Glutamatergic neuron (in vitro differentiated cells): ENCODE results near the gene CNIH4. TPM values are rescaled to one million over a fixed set of nuclear protein-coding genes. Genes with fewer than 3 reads are reported as not detected.
A peak's percentile ranks its signal among the peaks of the same experiment; 100 is the strongest.
"Not testable (repeated sequence)": the region's sequence is repeated elsewhere in the genome, so short reads cannot be mapped to it uniquely, and the experiment has no call there.

Experiments
- DNase-seq: peaks from one replicate; pipeline ENCODE4 v3.0.0; 2022
- H3K27ac Mint-ChIP-seq: one replicate; pipeline ENCODE4 v1.8.0; 2020; ENCODE audit warnings: mild to moderate bottlenecking, mixed read lengths, inconsistent platforms; ENCODE audit not compliant: unreplicated experiment
- H3K27me3 Mint-ChIP-seq: one replicate; pipeline ENCODE4 v1.8.0; 2020; ENCODE audit warnings: mild to moderate bottlenecking, moderate library complexity, mixed read lengths, inconsistent platforms; ENCODE audit not compliant: unreplicated experiment
- H3K36me3 Mint-ChIP-seq: one replicate; pipeline ENCODE4 v1.8.0; 2020; ENCODE audit warnings: mild to moderate bottlenecking, mixed read lengths, inconsistent platforms; ENCODE audit not compliant: unreplicated experiment
- H3K4me1 Mint-ChIP-seq: one replicate; pipeline ENCODE4 v1.8.0; 2020; ENCODE audit warnings: mild to moderate bottlenecking, low read depth, mixed read lengths, inconsistent platforms; ENCODE audit not compliant: unreplicated experiment
- H3K4me3 Mint-ChIP-seq: one replicate; pipeline ENCODE4 v1.8.0; 2020; ENCODE audit warnings: mild to moderate bottlenecking, mixed read lengths, inconsistent platforms; ENCODE audit not compliant: unreplicated experiment
- H3K9me3 Mint-ChIP-seq: one replicate; pipeline ENCODE4 v1.8.0; 2020; ENCODE audit warnings: mild to moderate bottlenecking, moderate library complexity, mixed read lengths, inconsistent platforms; ENCODE audit not compliant: unreplicated experiment
- long read RNA-seq: library from polyadenylated mRNA; unstranded; transcript quantifications from one replicate; pipeline ENCODE4 v2.0.0, GENCODE V29; 2020; ENCODE audit not compliant: unreplicated experiment
- total RNA-seq: library from RNA; stranded (reverse); fragmentation: NEBNext Ultra II Directional; extraction: Animal tissue kit (Norgen Biotek cat#: 25700); gene quantifications from one replicate; pipeline ENCODE4 v1.2.1, GENCODE V29; 2021; ENCODE audit not compliant: unreplicated experiment
- TF ChIP-seq, protein P1 (sequence below): fragments of 200-600 bp; sonication (generic); IDR thresholded peaks from one replicate; pipeline ENCODE4 v1.5.0; 2021; ENCODE audit not compliant: partially characterized antibody, unreplicated experiment

CNIH4 gene
- total RNA-seq: 85.5 TPM
- long read RNA-seq, full-length matches to known transcripts: 34 of 47 reads
- long read RNA-seq, partial matches to known transcripts: 7 of 47 reads
- long read RNA-seq, other reads (novel, unspliced or antisense): 6 of 47 reads

- H3K27me3 Mint-ChIP-seq: peaks cover 4% of the 10 kb centered on the region
- TF ChIP-seq, protein P1, sequence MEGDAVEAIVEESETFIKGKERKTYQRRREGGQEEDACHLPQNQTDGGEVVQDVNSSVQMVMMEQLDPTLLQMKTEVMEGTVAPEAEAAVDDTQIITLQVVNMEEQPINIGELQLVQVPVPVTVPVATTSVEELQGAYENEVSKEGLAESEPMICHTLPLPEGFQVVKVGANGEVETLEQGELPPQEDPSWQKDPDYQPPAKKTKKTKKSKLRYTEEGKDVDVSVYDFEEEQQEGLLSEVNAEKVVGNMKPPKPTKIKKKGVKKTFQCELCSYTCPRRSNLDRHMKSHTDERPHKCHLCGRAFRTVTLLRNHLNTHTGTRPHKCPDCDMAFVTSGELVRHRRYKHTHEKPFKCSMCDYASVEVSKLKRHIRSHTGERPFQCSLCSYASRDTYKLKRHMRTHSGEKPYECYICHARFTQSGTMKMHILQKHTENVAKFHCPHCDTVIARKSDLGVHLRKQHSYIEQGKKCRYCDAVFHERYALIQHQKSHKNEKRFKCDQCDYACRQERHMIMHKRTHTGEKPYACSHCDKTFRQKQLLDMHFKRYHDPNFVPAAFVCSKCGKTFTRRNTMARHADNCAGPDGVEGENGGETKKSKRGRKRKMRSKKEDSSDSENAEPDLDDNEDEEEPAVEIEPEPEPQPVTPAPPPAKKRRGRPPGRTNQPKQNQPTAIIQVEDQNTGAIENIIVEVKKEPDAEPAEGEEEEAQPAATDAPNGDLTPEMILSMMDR: no peak
- H3K9me3 Mint-ChIP-seq: peaks cover 3% of the 10 kb centered on the region
- H3K36me3 Mint-ChIP-seq: peaks cover 9% of the 10 kb centered on the region
- H3K27ac Mint-ChIP-seq: peak within 1 kb of the TSS; percentile 94
- H3K4me3 Mint-ChIP-seq: peak within 1 kb of the TSS; percentile 95
- peak; percentile 92 for DNase-seq
- peaks cover 10% of the 10 kb centered on the region for H3K4me1 Mint-ChIP-seq
Observed at GRCh38 chr1:224356685-224357625, at the start of gene CNIH4. Gene CNIH4, plus strand, starts transcription at chr1:224356879. Its CDS starts 46 bp downstream, at chr1:224356925.

GRCh38 chr1:224308064-224308463 is 48.6 kb upstream of the CNIH4 start:
- TF ChIP-seq, protein P1: no peak
- Mint-ChIP-seq H3K9me3 (no peaks in the 10 kb centered on the region), H3K4me3 (no peak overlapping the region), H3K27me3 (no peaks in the 10 kb centered on the region), H3K27ac (no peak overlapping the region), H3K4me1 (no peaks in the 10 kb centered on the region), H3K36me3 (peaks cover 4% of the 10 kb centered on the region)
- no peak for DNase-seq

DNA sequence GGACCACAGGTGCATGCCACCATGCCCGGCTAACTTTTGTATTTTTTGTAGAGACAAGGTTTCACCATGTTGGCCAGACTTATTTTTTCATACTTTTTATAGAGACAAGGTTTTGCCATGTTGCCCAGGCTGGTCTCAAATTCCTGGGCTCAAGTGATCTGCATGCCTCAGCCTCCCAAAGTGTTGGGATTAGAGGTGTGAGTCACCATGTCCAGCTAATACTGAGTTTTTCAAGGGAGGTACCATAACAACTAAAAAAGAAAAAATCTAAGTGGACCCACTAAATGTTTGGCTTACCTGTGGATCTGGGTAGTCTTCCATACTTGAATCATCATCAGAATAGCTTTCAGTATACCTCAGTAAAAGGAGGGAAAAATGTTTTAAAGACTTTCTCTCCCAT is 45.2 kb upstream of the CNIH4 start:
- not testable (repeated sequence) for H3K4me1 Mint-ChIP-seq, H3K9me3 Mint-ChIP-seq, DNase-seq, H3K27ac Mint-ChIP-seq, H3K27me3 Mint-ChIP-seq, H3K36me3 Mint-ChIP-seq, H3K4me3 Mint-ChIP-seq

- Mint-ChIP-seq H3K4me3 (no peak overlapping the region), H3K27me3 (no peaks in the 10 kb centered on the region), H3K9me3 (no peaks in the 10 kb centered on the region), H3K36me3 (no peaks in the 10 kb centered on the region), H3K27ac (no peak overlapping the region), H3K4me1 (no peaks in the 10 kb centered on the region)
- TF ChIP-seq, protein P1: no peak
- no peak for DNase-seq
Observed at GRCh38 chr1:224312025-224312424, 44.7 kb upstream of the CNIH4 start.

- no peaks in the 10 kb centered on the region for H3K36me3 Mint-ChIP-seq
- no peak for DNase-seq
- TF ChIP-seq, protein P1: no peak
- H3K9me3 Mint-ChIP-seq: no peaks in the 10 kb centered on the region
- no peaks in the 10 kb centered on the region for H3K27me3 Mint-ChIP-seq
- H3K4me1 Mint-ChIP-seq: no peaks in the 10 kb centered on the region
- H3K4me3 Mint-ChIP-seq: no peak overlapping the region
- H3K27ac Mint-ChIP-seq: no peak overlapping the region
Observed at GRCh38 chr1:224317383-224318045, 39.2 kb upstream of the CNIH4 start.
